BE2C (cell line): ENCODE data around the gene PTPRQ.

ENCODE experiments used
- DNase-seq: peaks from one replicate; pipeline ENCODE4 v3.0.0-alpha.2; 2020
- H3K27me3 ChIP-seq: fragments of 250-450 bp; sonication (Bioruptor Pico); 2 replicates; pipeline ENCODE4 v1.5.1; 2020; ENCODE audit warnings: mild to moderate bottlenecking
- H3K36me3 ChIP-seq: fragments of 250-450 bp; sonication (Bioruptor Pico); 2 replicates; pipeline ENCODE4 v1.5.1; 2020; ENCODE audit warnings: mild to moderate bottlenecking
- H3K4me1 ChIP-seq: fragments of 250-450 bp; sonication (Bioruptor Pico); 2 replicates; pipeline ENCODE4 v1.5.1; 2020
- H3K4me3 ChIP-seq: 2 replicates; pipeline ENCODE4 v1.5.1; 2011; ENCODE audit warnings: low read depth, low read length
- H3K9me3 ChIP-seq: fragments of 250-450 bp; sonication (Bioruptor Pico); 2 replicates; pipeline ENCODE4 v1.5.1; 2020
- CTCF ChIP-seq: IDR thresholded peaks from 2 replicates; pipeline ENCODE4 v1.5.1; 2012; ENCODE audit warnings: mild to moderate bottlenecking, low read depth, low read length

PTPRQ gene

GRCh38 chr12:80690090-80690489, 246.1 kb downstream of the PTPRQ start:
- Histone ChIP-seq H3K4me3 (no peak overlapping the region), H3K36me3 (no peaks in the 10 kb centered on the region), H3K4me1 (no peaks in the 10 kb centered on the region), H3K27me3 (peaks cover 5% of the 10 kb centered on the region; the same call in 1 of the 2 replicates), H3K9me3 (no peaks in the 10 kb centered on the region)
- TF ChIP-seq CTCF: no peak
- no peak for DNase-seq

- DNase-seq: no peak
- H3K36me3 ChIP-seq: no peaks in the 10 kb centered on the region
- H3K27me3 ChIP-seq: peaks cover 5% of the 10 kb centered on the region; the same call in 1 of the 2 replicates
- TF ChIP-seq CTCF: no peak
- no peaks in the 10 kb centered on the region for H3K4me1 ChIP-seq
- no peaks in the 10 kb centered on the region for H3K9me3 ChIP-seq
- no peak overlapping the region for H3K4me3 ChIP-seq
Measured at GRCh38 chr12:80690513-80690912, 246.5 kb downstream of the PTPRQ start.

GRCh38 chr12:80692114-80692513, 248.1 kb downstream of the PTPRQ start:
- no peak for TF ChIP-seq CTCF
- no peak overlapping the region for H3K4me3 ChIP-seq

GRCh38 chr12:80697270-80697887, 253.3 kb downstream of the PTPRQ start:
- Histone ChIP-seq H3K36me3 (no peaks in the 10 kb centered on the region), H3K27me3 (peaks cover 13% of the 10 kb centered on the region), H3K9me3 (no peaks in the 10 kb centered on the region), H3K4me1 (no peaks in the 10 kb centered on the region), H3K4me3 (no peak overlapping the region)
- TF ChIP-seq CTCF: no peak
- DNase-seq: no peak

More at GRCh38 chr12:80692114-80692513, 248.1 kb downstream of the PTPRQ start:
- peaks cover 5% of the 10 kb centered on the region; the same call in 1 of the 2 replicates for H3K27me3 ChIP-seq
- H3K9me3 ChIP-seq: no peaks in the 10 kb centered on the region
- no peaks in the 10 kb centered on the region for H3K36me3 ChIP-seq
- no peaks in the 10 kb centered on the region for H3K4me1 ChIP-seq
- DNase-seq: no peak

- peaks cover 14% of the 10 kb centered on the region for H3K27me3 ChIP-seq
- H3K9me3 ChIP-seq: no peaks in the 10 kb centered on the region
- no peak for DNase-seq
- no peak overlapping the region for H3K4me3 ChIP-seq
- no peak for TF ChIP-seq CTCF
- no peaks in the 10 kb centered on the region for H3K4me1 ChIP-seq
- H3K36me3 ChIP-seq: no peaks in the 10 kb centered on the region
Measured at GRCh38 chr12:80698256-80698655, 254.2 kb downstream of the PTPRQ start.

GRCh38 chr12:80698847-80699542, 255.0 kb downstream of the PTPRQ start:
- Histone ChIP-seq H3K4me1 (no peaks in the 10 kb centered on the region), H3K4me3 (no peak overlapping the region), H3K27me3 (peaks cover 19% of the 10 kb centered on the region), H3K36me3 (no peaks in the 10 kb centered on the region), H3K9me3 (no peaks in the 10 kb centered on the region)
- DNase-seq: no peak
- TF ChIP-seq CTCF: no peak
